Measurements from ENCODE around the gene PMAIP1.
"Not testable (repeated sequence)": the region's sequence is repeated elsewhere in the genome, so short reads cannot be mapped to it uniquely, and the experiment has no call there.

Gene PMAIP1

DNA sequence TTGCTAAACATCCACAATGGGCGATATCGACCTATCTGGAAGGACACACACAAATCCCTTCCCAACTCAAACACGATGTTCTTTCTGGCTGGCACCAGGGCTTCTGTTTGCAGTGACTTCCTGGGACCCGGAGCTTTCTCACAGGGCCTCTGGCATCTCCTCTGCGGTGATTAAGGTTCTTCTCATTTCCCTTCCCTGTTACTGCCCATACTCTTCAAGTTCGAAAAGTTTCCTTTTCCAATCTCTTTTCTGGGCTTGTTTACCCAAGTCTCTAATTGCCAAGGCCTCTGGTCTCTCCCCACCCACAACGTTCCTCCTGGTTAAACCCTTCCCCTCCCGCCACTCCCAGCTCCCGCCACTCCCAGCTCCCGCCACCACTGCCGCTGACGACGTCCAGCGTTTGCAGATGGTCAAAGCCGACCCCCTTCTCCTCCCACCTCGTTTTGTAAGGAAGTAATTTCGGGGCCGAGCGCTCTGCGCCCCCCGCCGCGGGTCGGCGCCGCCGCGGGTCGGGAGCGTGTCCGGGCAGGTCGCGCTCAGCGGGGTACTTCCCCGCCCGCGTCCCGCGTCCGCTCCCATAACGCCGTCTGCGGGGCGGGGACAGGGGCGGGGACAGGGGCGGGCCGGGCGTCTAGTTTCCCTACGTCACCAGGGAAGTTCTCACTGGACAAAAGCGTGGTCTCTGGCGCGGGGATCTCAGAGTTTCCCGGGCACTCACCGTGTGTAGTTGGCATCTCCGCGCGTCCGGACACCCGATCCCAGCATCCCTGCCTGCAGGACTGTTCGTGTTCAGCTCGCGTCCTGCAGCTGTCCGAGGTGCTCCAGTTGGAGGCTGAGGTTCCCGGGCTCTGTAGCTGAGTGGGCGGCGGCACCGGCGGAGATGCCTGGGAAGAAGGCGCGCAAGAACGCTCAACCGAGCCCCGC lies at the start of gene PMAIP1:
TSS of gene PMAIP1 (plus strand) at position 699 of the 924 bp plus-strand sequence. CDS start at position 881, 182 bp downstream.
- peak; percentile 84 for DNase-seq (ENCODE audit: low read depth)

GRCh38 chr18:59851784-59852399 lies 47.9 kb upstream of the PMAIP1 start:
- DNase-seq (ENCODE audit: low read depth) = no peak

DNA sequence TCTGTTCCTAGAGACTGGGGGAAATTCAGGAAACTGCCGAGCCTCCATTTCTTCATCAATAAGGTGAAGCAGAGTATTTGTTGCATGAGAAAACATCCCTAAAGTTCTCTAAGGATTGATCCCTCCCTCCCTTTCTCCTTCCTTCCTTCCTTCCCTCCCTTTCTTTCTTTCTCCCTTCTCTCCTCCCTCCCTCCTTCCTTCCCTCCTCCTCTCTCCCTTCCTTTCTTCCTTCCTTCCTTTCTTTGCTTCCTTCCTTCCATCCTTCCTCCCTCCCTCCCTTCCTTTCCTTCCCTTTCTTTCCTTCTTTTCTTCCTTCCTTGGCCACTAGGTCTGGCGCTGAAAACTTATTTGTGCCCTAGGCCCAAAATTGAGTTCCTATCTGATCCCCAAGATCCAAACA lies 47.2 kb upstream of the PMAIP1 start:
- no peak for DNase-seq (ENCODE audit: low read depth)

DNA sequence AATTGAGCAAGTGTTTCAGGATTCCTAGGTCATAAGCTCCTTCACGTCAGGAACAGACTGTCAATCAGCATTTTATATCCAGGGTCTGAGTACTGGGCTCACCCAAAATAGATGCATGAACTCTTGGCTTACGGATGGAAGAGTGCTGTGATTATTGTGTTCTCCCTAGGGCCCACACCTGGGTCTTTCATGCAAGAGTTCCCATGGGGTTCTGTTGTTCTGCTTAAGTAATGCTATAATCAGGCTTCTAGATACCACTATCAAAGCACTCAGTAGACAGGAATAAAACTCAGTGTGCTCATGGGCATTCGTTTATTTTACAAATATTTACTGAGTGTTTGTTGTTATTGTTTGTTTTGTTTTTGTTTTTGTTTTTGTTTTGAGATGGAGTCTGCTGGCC lies 46.4 kb upstream of the PMAIP1 start:
- no peak for DNase-seq (ENCODE audit: low read depth)

GRCh38 chr18:59853988-59854387 lies 45.8 kb upstream of the PMAIP1 start:
- DNase-seq (ENCODE audit: low read depth) = not testable (repeated sequence)

GRCh38 chr18:59861009-59861408 lies 38.8 kb upstream of the PMAIP1 start:
- DNase-seq (ENCODE audit: low read depth) = no peak

GRCh38 chr18:59861963-59862819 lies 37.6 kb upstream of the PMAIP1 start:
- DNase-seq (ENCODE audit: low read depth) = no peak

DNA sequence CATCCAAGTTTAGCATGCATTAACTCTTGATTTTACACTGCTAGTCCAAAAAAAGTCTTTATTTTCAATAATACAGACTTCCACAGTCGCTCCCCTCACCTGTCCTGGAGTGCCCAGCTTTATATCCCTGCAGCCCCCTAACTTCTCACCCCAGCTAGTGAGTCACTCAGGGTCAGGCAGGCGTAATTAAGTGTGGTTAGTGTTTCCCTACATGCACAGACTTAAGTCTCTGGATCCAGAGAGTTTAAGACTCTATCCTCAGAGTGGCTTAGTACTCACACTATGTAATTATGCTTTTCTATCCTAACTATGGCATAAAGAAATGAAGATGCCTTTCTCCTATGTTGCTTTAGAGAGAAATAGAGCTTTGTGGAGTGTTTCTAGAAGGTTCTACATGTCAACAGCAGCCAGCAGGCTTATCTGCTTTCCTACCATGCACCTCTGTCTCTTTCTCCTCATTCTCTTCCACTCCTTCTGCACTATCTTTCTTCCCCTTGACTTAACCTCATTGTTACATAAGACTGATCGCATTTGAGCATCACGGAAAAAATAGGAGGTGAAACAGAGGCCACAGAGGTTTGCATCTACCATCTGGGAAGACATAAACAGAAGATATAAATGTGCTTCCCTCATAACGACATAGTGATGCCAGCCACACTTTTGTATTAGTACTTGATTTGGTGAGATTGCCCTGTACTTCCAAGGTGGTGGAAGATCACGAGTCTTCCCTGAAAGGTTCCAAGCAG lies 34.4 kb upstream of the PMAIP1 start:
- DNase-seq (ENCODE audit: low read depth) = no peak

GRCh38 chr18:59866551-59867269 lies 33.1 kb upstream of the PMAIP1 start:
- DNase-seq (ENCODE audit: low read depth) = no peak

GRCh38 chr18:59867337-59868104 lies 32.3 kb upstream of the PMAIP1 start:
- no peak for DNase-seq (ENCODE audit: low read depth)

DNA sequence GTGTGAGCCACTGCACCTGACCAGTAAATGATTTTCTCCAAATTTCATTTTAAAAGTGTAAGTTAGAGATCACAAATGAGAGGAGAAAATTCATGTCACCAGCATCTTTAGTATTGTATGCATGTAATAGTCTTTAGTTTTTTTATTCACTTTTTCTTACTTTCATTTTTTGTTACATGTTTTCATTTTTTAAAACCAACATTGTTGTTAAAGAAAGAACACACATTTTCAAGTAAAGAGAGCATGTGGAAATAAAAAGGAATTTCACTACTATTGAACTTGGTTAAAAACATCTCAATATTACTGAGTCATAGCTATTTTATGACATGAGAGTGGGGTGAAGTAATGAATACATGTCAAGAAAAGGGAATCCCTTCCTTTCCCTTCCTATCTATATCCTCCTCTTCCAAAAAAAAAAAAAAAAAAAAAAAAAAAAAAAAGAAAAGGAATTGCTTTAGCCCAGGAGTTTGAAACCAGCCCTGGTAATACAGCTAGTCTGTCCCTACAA lies 29.1 kb upstream of the PMAIP1 start:
- no peak for DNase-seq (ENCODE audit: low read depth)

- DNase-seq (ENCODE audit: low read depth) = no peak
Measured at GRCh38 chr18:59871711-59872362, 28.0 kb upstream of the PMAIP1 start.

- no peak for DNase-seq (ENCODE audit: low read depth)
Measured at GRCh38 chr18:59873641-59874040, 26.2 kb upstream of the PMAIP1 start.

- no peak for DNase-seq (ENCODE audit: low read depth)
Measured at GRCh38 chr18:59874166-59874565, 25.6 kb upstream of the PMAIP1 start.

DNA sequence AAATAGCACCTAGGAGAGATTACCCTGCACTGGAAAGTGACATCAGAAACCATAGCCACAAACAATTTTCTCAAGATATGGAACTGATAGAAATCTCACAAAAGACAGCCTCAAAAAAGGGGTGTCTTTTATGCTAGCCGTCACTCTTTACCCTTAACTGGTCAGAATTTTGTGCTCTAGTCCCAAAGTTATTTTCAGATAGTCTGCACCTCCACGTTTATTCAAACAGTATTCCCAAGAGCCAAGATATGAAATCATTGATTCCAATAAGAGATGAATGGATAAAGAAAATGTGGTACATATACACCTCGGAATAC lies 23.5 kb upstream of the PMAIP1 start:
- no peak for DNase-seq (ENCODE audit: low read depth)

DNA sequence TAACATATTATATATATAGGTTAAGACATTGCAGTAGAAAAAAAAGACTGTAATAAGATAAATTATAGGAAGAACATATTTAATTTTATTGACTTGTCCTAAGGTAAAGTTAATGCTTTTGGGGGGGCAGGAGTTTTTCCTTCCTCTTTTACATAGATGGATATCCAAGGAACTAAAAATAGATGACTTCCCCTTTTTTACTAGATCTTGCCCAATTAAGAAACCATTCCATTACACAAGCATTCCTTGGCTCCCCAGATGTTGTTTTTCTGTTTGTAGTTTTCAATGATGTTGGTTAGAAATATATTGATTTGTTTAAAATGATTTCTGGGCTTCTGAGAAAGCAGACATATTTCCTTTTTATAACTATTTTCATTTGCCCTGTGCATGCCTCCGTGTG lies 22.4 kb upstream of the PMAIP1 start:
- no peak for DNase-seq (ENCODE audit: low read depth)

DNA sequence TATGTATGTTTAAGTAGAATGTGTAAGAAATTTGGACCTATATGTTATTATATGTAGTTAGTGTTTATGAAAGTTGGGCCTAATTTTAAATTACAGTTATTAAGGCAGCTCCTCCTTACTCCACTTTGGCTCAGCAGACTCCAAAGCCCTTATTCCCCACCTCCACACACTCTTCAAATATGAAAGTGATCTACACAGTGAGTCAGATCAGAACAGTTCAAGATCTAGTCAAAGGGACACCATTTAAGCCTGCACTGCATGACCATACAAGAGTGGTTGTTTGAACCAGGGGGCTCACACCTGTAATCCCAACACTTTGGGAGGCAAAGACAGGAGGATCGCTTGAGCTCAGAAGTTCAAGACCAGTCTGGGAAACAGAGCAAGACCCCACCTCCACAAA lies 21.2 kb upstream of the PMAIP1 start:
- DNase-seq (ENCODE audit: low read depth) = no peak

GRCh38 chr18:59881728-59882656 lies 17.8 kb upstream of the PMAIP1 start:
- no peak for DNase-seq (ENCODE audit: low read depth)

GRCh38 chr18:59884351-59884750 lies 15.4 kb upstream of the PMAIP1 start:
- no peak for DNase-seq (ENCODE audit: low read depth)
